Fibroblast of skin of right biceps (primary cell): ENCODE results near the gene SH3GL3.
A peak's percentile ranks its signal among the peaks of the same experiment; 100 is the strongest.

Experiments used
- DNase-seq: peaks from one replicate; pipeline ENCODE4 v3.0.0-alpha.2; 2013

Gene SH3GL3

GRCh38 chr15:83462953-83463433, 15.9 kb downstream of the SH3GL3 start:
- DNase-seq, result no peak

- DNase-seq, result no peak
These were observed 23.7 kb downstream of the SH3GL3 start for GRCh38 chr15:83470887-83471286.

- no peak for DNase-seq
These were observed 24.2 kb downstream of the SH3GL3 start for GRCh38 chr15:83471307-83471866.

- DNase-seq, result no peak
These were observed 25.0 kb downstream of the SH3GL3 start for GRCh38 chr15:83472151-83472550.

- no peak for DNase-seq
These were observed 25.7 kb downstream of the SH3GL3 start for GRCh38 chr15:83472797-83473196.

- no peak for DNase-seq
These were observed 27.4 kb downstream of the SH3GL3 start for GRCh38 chr15:83474578-83474977.

GRCh38 chr15:83475551-83475950, 28.4 kb downstream of the SH3GL3 start:
- peak; percentile 75 for DNase-seq

- DNase-seq, result no peak
These were observed 28.9 kb downstream of the SH3GL3 start for GRCh38 chr15:83476066-83476465.

GRCh38 chr15:83476708-83477107, 29.6 kb downstream of the SH3GL3 start:
- no peak for DNase-seq

- DNase-seq, result peak; percentile 44
These were observed 30.1 kb downstream of the SH3GL3 start for GRCh38 chr15:83477172-83477807.

- DNase-seq, result no peak
These were observed 30.8 kb downstream of the SH3GL3 start for GRCh38 chr15:83477808-83478537.

GRCh38 chr15:83483612-83484011, 36.5 kb downstream of the SH3GL3 start:
- DNase-seq, result no peak

GRCh38 chr15:83484636-83485035, 37.5 kb downstream of the SH3GL3 start:
- DNase-seq, result no peak

GRCh38 chr15:83486363-83486762, 39.2 kb downstream of the SH3GL3 start:
- DNase-seq, result no peak

GRCh38 chr15:83487519-83487918, 40.4 kb downstream of the SH3GL3 start:
- DNase-seq, result no peak

- no peak for DNase-seq
These were observed 42.5 kb downstream of the SH3GL3 start for GRCh38 chr15:83489690-83490089.

- DNase-seq, result no peak
These were observed 44.3 kb downstream of the SH3GL3 start for GRCh38 chr15:83491486-83491885.

- no peak for DNase-seq
These were observed 49.6 kb downstream of the SH3GL3 start for GRCh38 chr15:83496766-83497165.

GRCh38 chr15:83498374-83498773, 51.2 kb downstream of the SH3GL3 start:
- no peak for DNase-seq

GRCh38 chr15:83498801-83499200, 51.7 kb downstream of the SH3GL3 start:
- DNase-seq, result no peak

GRCh38 chr15:83499476-83499875, 52.3 kb downstream of the SH3GL3 start:
- DNase-seq, result no peak

GRCh38 chr15:83503595-83504364, 56.6 kb downstream of the SH3GL3 start:
- no peak for DNase-seq

GRCh38 chr15:83504365-83504764, 57.2 kb downstream of the SH3GL3 start:
- DNase-seq, result peak; percentile 55
